CD4-positive, alpha-beta T cell (primary cell): ENCODE results near the gene FMNL1. TPM values are rescaled to one million over a fixed set of nuclear protein-coding genes. Genes with fewer than 3 reads are reported as not detected.

ENCODE experiments used
- ATAC-seq: fragments of 200-7000 bp; cut with Tn5 transposase; one replicate; pipeline ENCODE4 v1.10.0; 2022; ENCODE audit warnings: mild to moderate bottlenecking; ENCODE audit not compliant: poor library complexity
- CTCF ChIA-PET: fragments of 350-600 bp; sonication (Branson Sonifier 250); formaldehyde crosslinking; loops from one replicate; lab custom pipeline; 2021; ENCODE audit warnings: antibody characterized with exemption, inconsistent platforms; lab: Charles Lee
- POLR2A ChIA-PET: fragments of 350-600 bp; sonication (Branson Sonifier 250); formaldehyde crosslinking; loops from one replicate; lab custom pipeline; 2021; ENCODE audit warnings: antibody characterized with exemption, inconsistent platforms; lab: Charles Lee
- DNase-seq, 14 experiments: peaks; one replicate each; pipeline ENCODE4 v3.0.0-alpha.2; 2013 to 2020; ENCODE audit warnings: mixed read lengths in 2 of 14
- H3K27ac ChIP-seq, 2 donors: one replicate each; pipeline versions ENCODE4 v1.5.1 to v1.7.0; 2013; ENCODE audit warnings: low read length in 2 of 2, low read depth in 1 of 2, mild to moderate bottlenecking in 1 of 2
- H3K27me3 ChIP-seq, 2 experiments: 1 replicate in 1 of 2; 2 replicates in 1 of 2; pipeline versions ENCODE4 v1.6.1 to v1.7.0; 2013; ENCODE audit warnings: low read length in 2 of 2, control low read depth in 1 of 2, mild to moderate bottlenecking in 1 of 2, moderate library complexity in 1 of 2; ENCODE audit not compliant: insufficient read depth in 2 of 2, control insufficient read depth in 1 of 2
- H3K36me3 ChIP-seq: one replicate; pipeline ENCODE4 v1.6.1; 2013; ENCODE audit warnings: low read length, control low read depth; ENCODE audit not compliant: insufficient read depth
- H3K4me1 ChIP-seq: one replicate; pipeline ENCODE4 v1.6.1; 2013; ENCODE audit warnings: low read length, control low read depth; ENCODE audit not compliant: insufficient read depth
- H3K4me3 ChIP-seq: one replicate; pipeline ENCODE4 v1.5.1; 2013; ENCODE audit warnings: mild to moderate bottlenecking, low read length, moderate library complexity
- H3K9me3 ChIP-seq, 2 experiments: 1 replicate in 1 of 2; 2 replicates in 1 of 2; pipeline versions ENCODE4 v1.6.1 to v1.7.0; 2013; ENCODE audit warnings: low read length in 2 of 2, mild to moderate bottlenecking in 2 of 2, control low read depth in 1 of 2, moderate library complexity in 1 of 2; ENCODE audit not compliant: control insufficient read depth in 1 of 2, insufficient read depth in 1 of 2
- H3K27ac Mint-ChIP-seq: one replicate; pipeline ENCODE4 v1.8.0; 2020; ENCODE audit warnings: mixed read lengths
- H3K27me3 Mint-ChIP-seq: one replicate; pipeline ENCODE4 v1.8.0; 2021; ENCODE audit warnings: mixed read lengths
- H3K36me3 Mint-ChIP-seq: one replicate; pipeline ENCODE4 v1.8.0; 2021; ENCODE audit warnings: low read depth, mixed read lengths
- H3K4me1 Mint-ChIP-seq: one replicate; pipeline ENCODE4 v1.8.0; 2021; ENCODE audit warnings: low read depth, mixed read lengths
- H3K4me3 Mint-ChIP-seq: one replicate; pipeline ENCODE4 v1.8.0; 2020; ENCODE audit warnings: mild to moderate bottlenecking, mixed read lengths
- H3K9me3 Mint-ChIP-seq: one replicate; pipeline ENCODE4 v1.8.0; 2020; ENCODE audit warnings: mixed read lengths
- CTCF ChIP-seq: fragments of 200-600 bp; IDR thresholded peaks from one replicate; pipeline ENCODE4 v1.8.0; 2022; ENCODE audit warnings: antibody characterized with exemption, mild to moderate bottlenecking
- intact Hi-C, 2 experiments: fragments of 100-400 bp; cut with DNase I in 1 of 2; cut with micrococcal nuclease in 1 of 2; formaldehyde crosslinking; loops; one replicate each; pipeline versions ENCODE4 v1.15.1 to v1.9.0; 2023 to 2025; cut with DNase I, micrococcal nuclease
- total RNA-seq, 174 experiments: library from RNA in 2 of 174; stranded (reverse) in 2 of 174; gene quantifications; one replicate each; pipeline ENCODE4 v1.2.3 and lab custom pipeline; 2021 to 2026

Gene FMNL1
- total RNA-seq, 2 experiments from 2014 or later = 378 to 387 TPM

- TF ChIP-seq CTCF = no peak
- peaks cover 96% of the 10 kb centered on the region for H3K36me3 ChIP-seq
- H3K36me3 Mint-ChIP-seq = peaks cover 86% of the 10 kb centered on the region
Observed at GRCh38 chr17:45236282-45236606, 14.6 kb downstream of the FMNL1 start.

DNA sequence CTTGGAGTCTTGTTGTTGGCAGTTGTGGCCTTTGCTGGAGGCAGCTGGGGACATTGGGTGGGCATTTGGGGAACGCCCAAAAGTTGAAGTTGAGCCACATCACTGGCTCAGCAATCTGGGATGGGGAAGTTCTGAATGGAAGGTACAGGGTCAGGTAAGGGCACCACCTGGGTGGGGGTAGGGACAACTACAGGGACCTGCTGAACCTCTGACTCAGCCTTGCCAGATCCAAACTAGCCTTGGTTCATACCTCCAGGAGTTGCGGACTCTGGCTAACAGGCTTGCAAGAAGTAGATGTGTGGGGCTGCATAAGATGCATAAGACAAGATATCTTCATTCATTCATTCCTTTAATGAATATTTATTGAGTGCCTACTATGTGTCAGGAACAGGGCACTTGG, 16.0 kb downstream of the FMNL1 start:
- Mint-ChIP-seq H3K4me3 (no peak overlapping the region), H3K9me3 (no peaks in the 10 kb centered on the region), H3K27me3 (no peaks in the 10 kb centered on the region), H3K27ac (peak overlapping the region; percentile 86), H3K36me3 (peaks cover 78% of the 10 kb centered on the region), H3K4me1 (peaks cover 54% of the 10 kb centered on the region)
- H3K4me3 ChIP-seq = no peak overlapping the region
- intact Hi-C loops = no loop called here
- TF ChIP-seq CTCF = no peak
- H3K4me1 ChIP-seq = peaks cover 71% of the 10 kb centered on the region
- peak overlapping the region; percentile 16 to 36 for H3K27ac ChIP-seq
- ChIA-PET CTCF (interaction anchor here (6.5 kb wide), 1 partner anchor 18 kb away, joined by 112 read pairs; the partner anchor contains the start of gene FMNL1), POLR2A (interaction anchor here (12.4 kb wide), 1 partner anchor 13 kb away, joined by 346 read pairs; the partner anchor contains the start of gene FMNL1)
- H3K27me3 ChIP-seq = no peaks in the 10 kb centered on the region
- no peaks in the 10 kb centered on the region for H3K9me3 ChIP-seq
- ATAC-seq (no peak), DNase-seq (no peak)
- peaks cover 94% of the 10 kb centered on the region for H3K36me3 ChIP-seq

More at GRCh38 chr17:45236282-45236606, 14.6 kb downstream of the FMNL1 start:
- Mint-ChIP-seq H3K4me3 (no peak overlapping the region), H3K9me3 (no peaks in the 10 kb centered on the region), H3K4me1 (peaks cover 65% of the 10 kb centered on the region), H3K27me3 (no peaks in the 10 kb centered on the region), H3K27ac (peak overlapping the region; percentile 100)
- intact Hi-C loops = no loop called here
- DNase-seq (no peak), ATAC-seq (no peak)
- ChIA-PET CTCF (interaction anchor here (1.1 to 6.5 kb wide), 5 partner anchors 12 to 101 kb away, joined by 4 to 112 read pairs (median 11); partner anchors contain the start of genes ACBD4 and FMNL1), POLR2A (interaction anchor here (1.0 to 12.1 kb wide), 3 partner anchors 11 to 41 kb away, joined by 3 to 262 read pairs (median 29); partner anchors contain the start of gene FMNL1)
- no peak overlapping the region for H3K4me3 ChIP-seq
- H3K9me3 ChIP-seq = no peaks in the 10 kb centered on the region
- H3K27me3 ChIP-seq = no peaks in the 10 kb centered on the region
- peaks cover 76% of the 10 kb centered on the region for H3K4me1 ChIP-seq
- peak overlapping the region; percentile 8 to 44 for H3K27ac ChIP-seq

GRCh38 chr17:45238155-45238774, 16.6 kb downstream of the FMNL1 start:
- no peak for DNase-seq

More at GRCh38 chr17:45238155-45238774, 16.6 kb downstream of the FMNL1 start:
- H3K27ac ChIP-seq = peak overlapping the region in 1 of 2 donors; percentile 26
- Mint-ChIP-seq H3K4me3 (no peak overlapping the region), H3K36me3 (peaks cover 81% of the 10 kb centered on the region), H3K27ac (peak overlapping the region; percentile 86), H3K27me3 (no peaks in the 10 kb centered on the region), H3K4me1 (peaks cover 51% of the 10 kb centered on the region), H3K9me3 (no peaks in the 10 kb centered on the region)
- no peak for ATAC-seq
- H3K9me3 ChIP-seq = no peaks in the 10 kb centered on the region
- intact Hi-C loops = no loop called here
- TF ChIP-seq CTCF = no peak
- ChIA-PET POLR2A (interaction anchor here (1.1 to 12.4 kb wide), 2 partner anchors 9 to 14 kb away, joined by 3 to 346 read pairs; partner anchors contain the start of gene FMNL1), CTCF (interaction anchor here (6.5 kb wide), 1 partner anchor 19 kb away, joined by 112 read pairs; the partner anchor contains the start of gene FMNL1)
- H3K36me3 ChIP-seq = peaks cover 94% of the 10 kb centered on the region
- H3K4me1 ChIP-seq = peaks cover 70% of the 10 kb centered on the region
- H3K27me3 ChIP-seq = no peaks in the 10 kb centered on the region
- H3K4me3 ChIP-seq = no peak overlapping the region
